GM23338 (cell line): Measurements from ENCODE around the gene AKR1C2. TPM values are rescaled to one million over a fixed set of nuclear protein-coding genes. Genes with fewer than 3 reads are reported as not detected.

Experiments
- polyA plus RNA-seq: library from polyadenylated mRNA; unstranded; fragments of >200 nt; fragmentation: Nextera tagmentation; extraction: Ambion mirVana; gene quantifications from 2 replicates; pipeline ENCODE4 v1.2.1, GENCODE V29; 2016
- small RNA-seq: library from RNA; depleted of rRNA; stranded (forward); fragments of <200 nt; gene quantifications from one replicate; pipeline ENCODE3, GENCODE V24; 2014; ENCODE audit warnings: low replicate concordance
- total RNA-seq: library from RNA; depleted of rRNA; stranded (reverse); fragments of >200 nt; shearing (Covaris generic); gene quantifications from 2 replicates; pipeline ENCODE4 v1.2.3, GENCODE V29; 2014; rRNA removed

AKR1C2 gene
- total and polyA plus RNA-seq, 2 experiments from 2014 or later: 0.35 to 0.86 TPM

Small RNA genes lying within 50 kb of the gene (small RNA-seq; reads per million reads assigned to genes)
- 0.12 reads per million for gene RF00096

Other genes with a start within 250 kb of the AKR1C2 start
- 3.3 and 4.3 TPM in 2 replicates for gene AKR1E2, start 177.7 kb downstream of the AKR1C2 start, total RNA-seq
- gene AKR1E2, start 177.7 kb downstream of the AKR1C2 start, polyA plus RNA-seq: 2.2 and 3.4 TPM in 2 replicates
- gene AKR1C1, start 40.4 kb downstream of the AKR1C2 start, total RNA-seq: 2.9 and 5.1 TPM in 2 replicates
- 2.5 and 2.6 TPM in 2 replicates for gene AKR1C1, start 40.4 kb downstream of the AKR1C2 start, polyA plus RNA-seq
- 5.1 and 6.9 TPM in 2 replicates for gene AKR1C3, start 90.6 kb upstream of the AKR1C2 start, total RNA-seq
- gene AKR1C3, start 90.6 kb upstream of the AKR1C2 start, polyA plus RNA-seq: 6.2 and 9.1 TPM in 2 replicates
- gene AKR1C8, start 181.3 kb upstream of the AKR1C2 start, total RNA-seq: not detected in 2 replicates
- gene AKR1C8, start 181.3 kb upstream of the AKR1C2 start, polyA plus RNA-seq: not detected in 2 replicates
- not detected in 2 replicates for gene AKR1C4, start 193.0 kb upstream of the AKR1C2 start, total RNA-seq
- gene AKR1C4, start 193.0 kb upstream of the AKR1C2 start, polyA plus RNA-seq: not detected in 2 replicates